ENCODE results near the gene FOXC1.
A peak's percentile ranks its signal among the peaks of the same experiment; 100 is the strongest.

Gene FOXC1

DNA sequence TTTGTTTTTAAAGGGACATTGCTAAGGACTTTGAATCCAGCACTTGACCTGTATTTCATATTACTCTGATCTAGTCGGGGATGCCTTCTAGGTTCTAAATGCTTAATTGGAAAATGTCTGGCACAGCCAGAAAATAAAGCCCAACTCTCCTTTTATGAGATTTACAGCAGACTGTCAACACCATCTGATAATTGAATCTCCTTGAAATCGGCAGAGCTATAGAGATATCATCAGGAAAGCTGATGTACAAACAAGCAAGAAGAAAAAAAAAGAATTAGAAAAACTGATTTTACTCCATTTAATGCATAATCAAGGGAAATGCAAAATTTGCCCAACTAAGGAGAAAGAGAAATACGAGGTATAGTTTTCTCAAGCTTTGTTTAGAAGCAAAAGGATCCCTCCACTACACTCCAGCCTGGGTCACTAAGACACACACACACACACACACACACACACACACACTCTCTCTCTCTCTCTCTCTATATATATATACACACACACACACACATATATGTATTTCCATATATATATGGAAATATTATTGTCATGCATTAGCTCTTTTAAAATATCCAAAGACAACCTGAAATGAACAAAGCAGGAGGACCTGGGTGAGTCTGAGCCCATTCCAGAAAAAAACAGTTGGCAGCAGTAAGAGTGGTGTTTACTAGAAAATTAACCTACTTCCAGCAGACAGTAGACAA lies 9.5 kb upstream of the FOXC1 start:
- no peak for DNase-seq

DNA sequence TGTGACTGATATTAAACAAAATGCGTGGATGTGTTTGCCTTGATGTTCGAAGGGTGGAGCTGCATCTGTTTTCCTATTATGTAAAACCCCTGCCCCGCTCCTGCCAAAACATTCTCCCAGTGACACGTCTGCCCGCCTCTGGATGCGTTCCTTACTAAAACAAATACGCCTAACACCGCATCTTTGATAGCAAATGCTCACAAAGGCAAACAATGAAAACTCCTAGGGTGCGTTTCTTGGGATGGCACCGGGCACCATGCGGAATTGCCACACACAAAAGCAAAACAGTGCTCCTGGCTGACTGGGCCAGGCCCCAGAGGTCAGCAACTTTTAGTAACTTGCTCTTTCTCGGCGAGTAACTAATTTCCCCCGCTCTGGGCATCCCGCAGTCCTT lies 9.0 kb upstream of the FOXC1 start:
- DNase-seq = no peak

DNA sequence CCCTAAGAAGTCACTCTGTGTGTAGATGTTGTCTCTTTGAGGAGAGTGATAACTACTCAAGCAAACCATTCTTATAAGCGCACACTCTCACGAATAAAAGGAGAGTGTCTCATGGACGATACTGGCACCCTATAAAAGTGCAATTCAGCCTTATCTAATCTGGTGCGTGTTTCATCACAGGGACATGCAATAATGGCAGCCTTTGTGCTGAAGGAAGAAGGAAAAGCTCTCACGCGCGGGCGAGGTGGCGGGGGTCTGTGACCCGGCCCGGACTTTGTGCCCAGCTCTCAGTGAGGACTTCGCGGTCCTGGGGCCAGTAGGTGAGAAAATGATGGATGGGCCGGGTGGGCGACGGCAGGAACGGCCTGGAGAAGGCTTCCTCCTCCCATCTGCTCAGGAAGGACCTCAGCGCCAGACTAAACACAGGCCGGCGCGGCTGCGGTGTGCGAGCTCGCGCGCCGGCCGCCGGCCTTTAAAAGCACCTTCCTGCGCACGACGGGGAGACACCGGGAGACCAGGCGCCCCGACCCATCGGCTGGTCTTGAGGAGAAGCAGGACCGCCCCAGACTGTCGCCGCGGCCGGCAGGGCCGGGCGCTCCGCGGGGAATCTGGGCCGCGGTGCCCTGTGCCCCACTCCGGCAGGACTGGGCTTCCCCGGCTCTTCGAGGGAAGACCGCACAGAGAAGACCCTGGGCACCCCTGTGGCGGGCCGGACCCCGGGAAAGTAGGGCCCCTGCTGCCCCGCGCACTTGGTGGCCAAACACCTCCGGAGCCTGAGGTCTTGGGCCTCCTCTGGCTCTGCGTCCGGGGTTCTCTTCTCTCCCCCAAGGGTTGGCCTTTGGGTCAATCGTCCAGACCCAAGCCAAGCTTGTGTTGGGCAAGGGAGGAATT lies 8.3 kb upstream of the FOXC1 start:
- no peak for DNase-seq

DNA sequence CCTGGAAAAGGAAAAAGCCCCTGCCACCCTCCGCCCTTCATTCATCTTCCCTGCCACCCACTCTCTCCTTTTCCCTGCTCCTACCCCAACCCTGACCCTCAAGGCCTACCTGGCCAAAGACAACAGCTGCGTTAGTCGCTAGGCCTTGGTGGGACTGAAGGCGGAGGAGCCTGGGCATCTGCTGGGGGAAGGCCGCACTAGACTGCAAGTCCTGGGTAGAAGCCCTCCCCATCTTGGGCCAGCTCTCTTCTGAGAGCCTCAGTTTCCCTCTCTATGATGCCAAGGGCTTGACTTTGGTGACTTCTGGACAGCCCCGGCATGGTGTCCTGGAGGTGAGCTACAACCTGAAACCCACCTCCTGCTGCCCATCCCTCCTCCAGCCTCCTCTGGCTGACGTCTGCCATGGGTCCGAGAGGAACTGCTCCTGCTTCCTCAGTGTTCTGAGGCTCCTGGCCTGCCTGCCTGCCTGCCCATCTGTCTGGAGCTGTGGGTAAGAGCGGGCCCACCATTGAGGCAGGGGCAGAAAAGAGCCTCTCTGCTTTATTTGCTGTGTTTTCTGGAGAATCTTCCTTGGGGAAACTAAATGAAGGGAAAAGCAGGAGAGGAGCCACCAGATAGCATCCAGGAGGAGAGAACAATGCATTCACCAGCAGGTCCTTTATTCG lies 7.5 kb upstream of the FOXC1 start:
- no peak for DNase-seq

DNA sequence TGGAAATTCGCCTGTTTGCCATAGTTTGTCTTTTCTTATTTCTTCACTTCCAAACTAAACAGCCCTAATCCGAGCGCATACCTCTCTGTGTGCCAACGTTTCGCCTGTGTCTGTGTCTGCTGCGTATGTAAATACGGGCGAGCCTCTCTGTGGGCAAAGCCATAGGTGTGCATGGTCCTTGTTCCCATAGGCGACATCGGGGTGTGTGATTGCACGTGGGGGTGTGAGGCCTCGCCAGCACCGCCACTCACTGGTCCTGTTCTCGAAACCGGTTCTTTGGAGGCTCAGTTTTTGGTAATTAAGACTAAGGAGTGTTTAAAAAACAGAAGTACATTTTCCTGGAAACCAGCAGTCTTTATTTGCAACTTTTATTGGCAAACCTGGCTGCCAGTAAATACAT lies 6.0 kb upstream of the FOXC1 start:
- no peak for DNase-seq

DNA sequence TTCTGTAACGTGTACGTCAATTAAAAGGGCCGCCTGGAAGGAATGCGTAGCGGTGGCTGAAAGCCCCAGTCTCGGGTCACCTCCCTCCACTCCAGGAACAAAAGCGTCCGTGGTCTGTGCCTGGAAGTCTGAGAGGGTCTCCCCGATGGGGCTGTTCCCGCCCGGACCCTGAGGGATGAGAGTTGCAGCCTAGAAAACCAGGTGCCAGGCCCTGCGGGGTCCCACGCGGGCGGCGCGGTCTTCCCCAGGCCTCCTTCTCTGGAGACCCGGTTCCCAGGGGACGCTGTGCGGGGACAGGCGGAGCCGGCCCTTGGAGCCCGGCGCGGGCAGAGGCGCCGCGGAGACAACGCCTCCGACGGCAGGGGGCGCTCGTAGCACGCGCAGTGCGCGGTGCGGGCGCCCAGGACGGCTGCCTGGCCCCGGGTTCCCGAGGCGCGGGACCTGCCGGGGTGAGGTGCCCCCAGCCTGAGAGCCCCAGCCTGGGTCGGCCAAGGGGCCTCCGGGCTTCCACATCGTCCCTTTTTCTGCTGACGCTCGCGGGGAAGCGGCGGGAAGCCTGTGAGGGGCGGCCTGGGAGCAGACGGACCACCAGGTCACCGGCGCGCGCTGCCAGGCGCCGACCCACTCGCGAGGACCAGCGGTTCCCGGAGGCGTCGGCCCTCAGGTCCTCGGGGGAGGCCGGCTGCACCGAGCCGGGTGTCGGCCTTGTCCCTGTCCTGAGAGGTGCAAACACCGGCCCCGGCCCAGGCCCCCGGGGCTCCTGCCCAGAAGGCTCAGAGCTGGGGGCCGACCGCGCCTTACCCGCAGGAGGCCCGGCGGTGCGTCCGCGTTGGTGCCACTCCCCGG lies 5.3 kb upstream of the FOXC1 start:
- DNase-seq = peak; percentile 38 to 79

DNA sequence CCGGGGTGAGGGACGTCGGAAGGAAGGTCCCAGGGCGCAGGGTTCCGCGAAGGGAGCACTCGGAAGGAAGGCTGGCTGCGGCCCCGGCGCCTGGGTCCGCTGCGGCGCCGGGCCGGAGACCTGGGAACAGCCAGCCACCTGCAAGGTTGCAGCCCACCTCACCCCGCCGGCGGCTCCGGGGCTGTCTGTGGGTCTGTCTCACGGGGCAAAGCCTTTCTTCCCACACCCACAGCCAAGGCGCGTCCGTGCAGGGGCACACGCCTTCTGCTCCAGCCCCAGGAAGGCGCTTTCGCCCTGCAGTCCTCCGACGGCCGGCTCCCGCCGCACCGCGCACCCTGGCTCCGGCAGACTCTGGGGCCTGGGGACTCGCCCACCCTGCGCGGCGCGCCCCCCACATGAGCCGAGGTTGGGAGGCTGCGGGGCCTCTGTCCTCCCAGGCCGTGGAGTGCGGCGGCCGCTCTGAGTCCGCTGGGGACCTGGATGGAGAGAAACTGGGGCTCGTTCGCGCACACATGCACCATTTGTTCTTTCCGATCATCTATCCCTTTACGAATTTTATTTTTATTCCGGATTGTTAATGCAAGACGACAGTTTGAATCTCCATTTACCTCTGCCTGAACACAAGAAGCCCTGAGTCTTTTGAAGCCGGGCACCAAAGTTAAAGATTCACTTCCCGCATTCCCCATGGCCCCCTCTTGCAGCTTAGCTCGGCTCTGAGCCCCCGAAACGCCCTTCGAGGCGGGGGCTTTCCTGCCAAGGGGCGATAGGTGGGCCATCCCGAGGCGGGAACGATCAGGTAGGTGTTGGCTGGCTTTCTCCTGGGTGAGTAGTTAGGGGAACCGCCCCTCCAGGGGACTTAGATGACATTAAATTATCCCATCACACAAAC lies 4.5 kb upstream of the FOXC1 start:
- no peak for DNase-seq

DNA sequence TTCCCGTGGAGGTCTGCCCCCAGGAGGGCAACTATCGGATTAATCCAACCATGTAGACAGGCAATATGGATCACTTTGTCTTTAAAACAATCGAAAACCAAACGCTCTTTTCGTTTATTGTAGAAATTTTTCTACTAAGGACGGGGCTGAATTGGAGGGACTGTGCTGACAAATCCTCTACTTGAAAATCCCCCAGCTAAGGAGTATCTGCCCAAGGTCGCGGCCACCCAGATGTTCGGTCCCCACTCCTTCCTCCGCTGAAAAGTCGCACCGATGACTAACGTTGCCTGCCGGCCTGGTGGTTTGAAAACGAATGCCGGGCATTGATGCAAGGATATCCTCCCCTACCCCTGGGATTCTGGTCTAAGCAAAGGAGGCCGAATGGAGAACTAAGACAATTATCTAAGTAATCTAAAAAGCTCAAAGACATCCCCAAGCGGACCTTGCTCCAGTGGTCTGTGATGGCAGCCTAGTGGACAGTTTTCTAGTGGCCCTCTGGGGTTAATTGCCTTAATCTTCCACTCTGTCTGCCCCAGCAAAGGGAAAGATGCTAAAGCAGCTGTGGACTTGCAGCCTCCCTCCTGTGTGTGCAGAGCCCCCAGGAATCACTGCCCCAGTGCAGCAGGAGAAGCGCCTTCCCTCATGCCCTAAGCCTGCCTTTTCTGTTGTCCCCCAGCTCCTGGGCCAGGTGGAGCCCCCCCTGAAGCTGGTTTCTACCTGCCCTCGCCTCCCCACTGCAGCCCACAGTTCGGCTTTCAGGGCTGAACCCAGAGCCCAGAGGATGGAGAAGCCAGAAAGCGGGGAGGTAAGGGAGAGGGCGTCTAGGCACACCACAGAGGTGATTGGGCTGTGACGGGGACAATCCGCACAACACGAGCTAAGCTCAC lies 3.6 kb upstream of the FOXC1 start:
- no peak for DNase-seq

DNA sequence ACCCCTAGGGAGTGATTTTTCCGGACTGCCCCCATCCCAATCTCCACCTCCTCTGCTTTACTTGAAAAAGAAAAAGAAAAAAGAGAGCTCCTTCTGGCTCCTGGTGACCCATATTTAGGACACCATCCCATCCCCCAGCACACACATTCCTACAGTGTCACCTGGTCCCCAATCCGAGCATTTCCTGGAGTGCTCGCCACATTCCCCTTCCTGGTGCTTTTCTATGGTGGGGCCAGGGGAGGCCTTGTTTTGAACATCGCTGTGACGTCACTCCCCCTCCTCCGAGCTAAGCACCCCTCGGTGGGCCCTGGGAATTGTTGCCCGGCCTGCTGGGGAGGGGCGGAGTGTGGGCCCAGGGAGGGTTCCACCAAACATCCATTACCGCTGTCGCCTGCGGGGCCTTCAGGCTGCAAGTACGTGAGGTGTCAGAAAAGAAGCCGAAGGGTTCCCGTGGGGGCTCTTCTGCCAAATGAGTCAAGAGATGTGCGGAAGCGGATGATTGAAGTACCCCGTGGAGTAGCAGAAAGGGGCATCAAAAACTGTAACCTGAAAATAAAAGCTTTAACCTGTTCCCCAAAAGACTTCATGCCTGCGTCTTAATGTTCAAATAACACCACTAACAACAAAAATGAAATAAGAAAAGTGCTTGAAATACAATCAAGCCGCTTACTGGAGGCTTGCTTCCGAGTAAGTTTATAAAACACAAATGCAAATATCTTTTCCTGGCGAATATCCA lies 2.8 kb upstream of the FOXC1 start:
- DNase-seq = no peak

DNA sequence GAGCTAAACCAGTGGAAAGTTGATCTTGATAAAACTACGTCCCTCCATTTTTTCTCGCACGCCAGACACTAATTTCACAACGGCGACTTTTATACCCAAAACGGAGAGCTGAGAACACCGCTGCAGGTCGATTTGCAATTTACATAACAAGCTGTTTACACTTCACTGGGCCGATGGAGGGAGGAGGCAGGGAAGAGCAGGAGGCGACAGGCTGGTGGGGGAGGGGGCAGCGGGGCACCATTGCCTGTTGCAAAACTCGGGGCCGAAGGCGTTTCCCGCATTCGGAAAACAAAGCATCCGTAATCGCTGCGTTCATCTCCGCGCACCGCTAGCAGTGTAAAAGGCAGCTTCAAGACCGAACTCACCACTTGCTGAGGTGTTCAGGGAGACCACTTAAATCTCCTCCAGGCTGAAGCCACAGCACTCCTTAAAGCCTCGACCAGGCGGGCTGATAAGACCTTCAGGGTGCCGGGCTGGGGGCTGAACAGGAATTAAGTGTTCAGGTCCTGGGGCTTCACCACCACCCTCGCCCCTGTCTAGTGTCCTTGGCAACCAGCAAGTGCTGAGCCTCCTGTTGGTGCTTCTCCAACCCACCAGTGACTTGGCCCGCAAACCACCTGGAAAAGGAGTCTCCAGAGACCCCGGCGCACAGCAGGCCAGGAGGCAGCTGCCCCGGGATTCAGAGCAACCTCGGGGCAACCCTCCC lies 2.0 kb upstream of the FOXC1 start:
- DNase-seq = no peak

DNA sequence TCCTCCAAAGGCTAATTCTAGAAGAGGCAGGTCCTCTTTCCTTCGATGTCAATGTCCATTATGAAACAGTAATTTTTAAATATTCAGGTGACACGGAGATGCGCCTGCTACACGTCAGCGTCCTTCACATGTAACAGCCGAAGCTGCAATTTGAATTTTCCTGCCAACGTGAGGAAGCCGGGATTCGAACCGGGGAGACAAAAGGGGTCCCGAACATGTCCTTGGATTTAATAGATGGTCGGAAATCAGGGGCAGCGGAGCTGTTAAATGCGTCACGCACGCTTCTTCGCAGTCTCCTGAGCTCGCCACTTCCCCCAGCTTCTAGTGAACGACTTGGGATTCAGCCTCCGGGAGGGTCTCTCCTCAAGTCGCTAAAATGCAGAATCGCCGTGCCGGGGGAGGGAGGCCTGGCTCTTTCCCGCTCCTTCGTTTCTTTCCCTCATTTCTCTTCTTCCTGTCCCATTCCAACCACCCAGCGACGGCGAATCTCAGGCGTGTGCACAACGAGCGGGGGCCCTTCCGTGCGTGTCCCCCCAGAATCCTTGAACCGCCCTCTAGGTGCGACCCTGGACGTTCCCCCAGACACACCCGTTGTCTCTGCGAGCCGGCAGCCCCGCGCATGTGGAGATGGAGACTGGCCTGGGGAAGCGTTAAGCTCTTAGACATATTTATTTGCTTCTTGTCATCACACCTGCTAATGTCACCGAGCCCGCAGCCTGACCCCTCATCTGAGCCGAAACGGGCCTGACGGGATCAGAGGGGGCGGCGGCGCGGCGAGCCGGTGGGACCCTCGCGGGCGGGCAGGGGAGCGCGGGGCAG lies 1.3 kb upstream of the FOXC1 start:
- no peak for DNase-seq

DNA sequence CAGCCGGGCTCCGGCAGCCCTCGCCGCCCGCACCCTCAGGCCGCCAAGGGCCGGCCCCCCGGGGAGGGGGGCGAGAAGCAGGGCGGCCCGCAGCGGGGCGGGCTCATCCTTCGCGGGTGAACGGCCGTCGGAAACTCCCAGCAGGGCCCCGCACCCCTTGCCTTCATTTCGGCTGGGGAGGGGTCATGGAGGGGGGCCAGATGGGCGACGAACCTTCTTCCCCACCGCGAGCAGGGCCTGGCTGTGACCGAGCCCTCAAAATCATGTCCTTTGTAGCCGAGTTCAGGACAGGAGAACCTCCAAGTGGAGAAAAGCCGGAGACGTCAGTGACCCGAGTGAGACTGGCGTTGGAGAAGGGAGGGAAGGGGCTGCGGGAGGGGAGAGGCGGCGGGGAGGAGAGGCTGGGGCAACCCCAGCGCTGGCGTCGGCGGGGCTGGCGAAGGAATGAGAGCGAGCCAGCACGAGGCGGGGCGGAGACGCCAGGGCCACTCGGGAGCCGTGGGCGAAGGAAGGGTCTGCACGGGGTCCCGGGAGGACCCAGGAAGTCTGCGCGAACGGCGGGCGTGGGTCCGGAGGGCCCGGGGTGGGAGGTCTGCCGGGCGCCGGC lies 571 bp upstream of the FOXC1 start:
- DNase-seq = no peak

DNA sequence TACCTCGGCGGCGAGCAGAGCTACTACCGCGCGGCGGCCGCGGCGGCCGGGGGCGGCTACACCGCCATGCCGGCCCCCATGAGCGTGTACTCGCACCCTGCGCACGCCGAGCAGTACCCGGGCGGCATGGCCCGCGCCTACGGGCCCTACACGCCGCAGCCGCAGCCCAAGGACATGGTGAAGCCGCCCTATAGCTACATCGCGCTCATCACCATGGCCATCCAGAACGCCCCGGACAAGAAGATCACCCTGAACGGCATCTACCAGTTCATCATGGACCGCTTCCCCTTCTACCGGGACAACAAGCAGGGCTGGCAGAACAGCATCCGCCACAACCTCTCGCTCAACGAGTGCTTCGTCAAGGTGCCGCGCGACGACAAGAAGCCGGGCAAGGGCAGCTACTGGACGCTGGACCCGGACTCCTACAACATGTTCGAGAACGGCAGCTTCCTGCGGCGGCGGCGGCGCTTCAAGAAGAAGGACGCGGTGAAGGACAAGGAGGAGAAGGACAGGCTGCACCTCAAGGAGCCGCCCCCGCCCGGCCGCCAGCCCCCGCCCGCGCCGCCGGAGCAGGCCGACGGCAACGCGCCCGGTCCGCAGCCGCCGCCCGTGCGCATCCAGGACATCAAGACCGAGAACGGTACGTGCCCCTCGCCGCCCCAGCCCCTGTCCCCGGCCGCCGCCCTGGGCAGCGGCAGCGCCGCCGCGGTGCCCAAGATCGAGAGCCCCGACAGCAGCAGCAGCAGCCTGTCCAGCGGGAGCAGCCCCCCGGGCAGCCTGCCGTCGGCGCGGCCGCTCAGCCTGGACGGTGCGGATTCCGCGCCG lies 994 bp downstream of the FOXC1 start:
- DNase-seq = no peak

DNA sequence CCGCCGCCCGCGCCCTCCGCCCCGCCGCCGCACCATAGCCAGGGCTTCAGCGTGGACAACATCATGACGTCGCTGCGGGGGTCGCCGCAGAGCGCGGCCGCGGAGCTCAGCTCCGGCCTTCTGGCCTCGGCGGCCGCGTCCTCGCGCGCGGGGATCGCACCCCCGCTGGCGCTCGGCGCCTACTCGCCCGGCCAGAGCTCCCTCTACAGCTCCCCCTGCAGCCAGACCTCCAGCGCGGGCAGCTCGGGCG lies 1.5 kb downstream of the FOXC1 start:
- no peak for DNase-seq

DNA sequence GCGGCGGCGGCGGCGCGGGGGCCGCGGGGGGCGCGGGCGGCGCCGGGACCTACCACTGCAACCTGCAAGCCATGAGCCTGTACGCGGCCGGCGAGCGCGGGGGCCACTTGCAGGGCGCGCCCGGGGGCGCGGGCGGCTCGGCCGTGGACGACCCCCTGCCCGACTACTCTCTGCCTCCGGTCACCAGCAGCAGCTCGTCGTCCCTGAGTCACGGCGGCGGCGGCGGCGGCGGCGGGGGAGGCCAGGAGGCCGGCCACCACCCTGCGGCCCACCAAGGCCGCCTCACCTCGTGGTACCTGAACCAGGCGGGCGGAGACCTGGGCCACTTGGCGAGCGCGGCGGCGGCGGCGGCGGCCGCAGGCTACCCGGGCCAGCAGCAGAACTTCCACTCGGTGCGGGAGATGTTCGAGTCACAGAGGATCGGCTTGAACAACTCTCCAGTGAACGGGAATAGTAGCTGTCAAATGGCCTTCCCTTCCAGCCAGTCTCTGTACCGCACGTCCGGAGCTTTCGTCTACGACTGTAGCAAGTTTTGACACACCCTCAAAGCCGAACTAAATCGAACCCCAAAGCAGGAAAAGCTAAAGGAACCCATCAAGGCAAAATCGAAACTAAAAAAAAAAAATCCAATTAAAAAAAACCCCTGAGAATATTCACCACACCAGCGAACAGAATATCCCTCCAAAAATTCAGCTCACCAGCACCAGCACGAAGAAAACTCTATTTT lies 2.0 kb downstream of the FOXC1 start:
- DNase-seq = no peak

DNA sequence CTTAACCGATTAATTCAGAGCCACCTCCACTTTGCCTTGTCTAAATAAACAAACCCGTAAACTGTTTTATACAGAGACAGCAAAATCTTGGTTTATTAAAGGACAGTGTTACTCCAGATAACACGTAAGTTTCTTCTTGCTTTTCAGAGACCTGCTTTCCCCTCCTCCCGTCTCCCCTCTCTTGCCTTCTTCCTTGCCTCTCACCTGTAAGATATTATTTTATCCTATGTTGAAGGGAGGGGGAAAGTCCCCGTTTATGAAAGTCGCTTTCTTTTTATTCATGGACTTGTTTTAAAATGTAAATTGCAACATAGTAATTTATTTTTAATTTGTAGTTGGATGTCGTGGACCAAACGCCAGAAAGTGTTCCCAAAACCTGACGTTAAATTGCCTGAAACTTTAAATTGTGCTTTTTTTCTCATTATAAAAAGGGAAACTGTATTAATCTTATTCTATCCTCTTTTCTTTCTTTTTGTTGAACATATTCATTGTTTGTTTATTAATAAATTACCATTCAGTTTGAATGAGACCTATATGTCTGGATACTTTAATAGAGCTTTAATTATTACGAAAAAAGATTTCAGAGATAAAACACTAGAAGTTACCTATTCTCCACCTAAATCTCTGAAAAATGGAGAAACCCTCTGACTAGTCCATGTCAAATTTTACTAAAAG lies 2.7 kb downstream of the FOXC1 start:
- DNase-seq = no peak
